HG03520 (cell line): ENCODE data around the gene FAM13A.
"Not testable (repeated sequence)": the region's sequence is repeated elsewhere in the genome, so short reads cannot be mapped to it uniquely, and the experiment has no call there.

ENCODE experiments used
- ATAC-seq: cut with Tn5 transposase; IDR thresholded peaks from one replicate; pipeline ENCODE4 v1.9.1; 2021; ENCODE audit warnings: mild to moderate bottlenecking, moderate library complexity; ENCODE audit not compliant: unreplicated experiment

FAM13A gene

GRCh38 chr4:89000844-89001360 is 56.1 kb downstream of the FAM13A start:
- no peak for ATAC-seq

- ATAC-seq = no peak
These were observed 56.6 kb downstream of the FAM13A start for GRCh38 chr4:89000382-89000781.

- ATAC-seq = no peak
These were observed 57.5 kb downstream of the FAM13A start for GRCh38 chr4:88999392-88999930.

- no peak for ATAC-seq
These were observed 58.1 kb downstream of the FAM13A start for GRCh38 chr4:88998891-88999290.

GRCh38 chr4:88998001-88998400 is 59.0 kb downstream of the FAM13A start:
- no peak for ATAC-seq

- ATAC-seq = no peak
These were observed 61.1 kb downstream of the FAM13A start for GRCh38 chr4:88995874-88996273.

- ATAC-seq = not testable (repeated sequence)
These were observed 61.7 kb downstream of the FAM13A start for GRCh38 chr4:88995257-88995656.

- no peak for ATAC-seq
These were observed 63.7 kb downstream of the FAM13A start for GRCh38 chr4:88993246-88993645.

- no peak for ATAC-seq
These were observed 65.2 kb downstream of the FAM13A start for GRCh38 chr4:88991746-88992145.

GRCh38 chr4:88989990-88990389 is 67.0 kb downstream of the FAM13A start:
- no peak for ATAC-seq

- no peak for ATAC-seq
These were observed 71.8 kb downstream of the FAM13A start for GRCh38 chr4:88985088-88985773.

GRCh38 chr4:88982757-88983156 is 74.2 kb downstream of the FAM13A start:
- ATAC-seq = no peak

- ATAC-seq = peak; percentile 63
These were observed 75.0 kb downstream of the FAM13A start for GRCh38 chr4:88981993-88982392.

- no peak for ATAC-seq
These were observed 75.4 kb downstream of the FAM13A start for GRCh38 chr4:88981556-88981955.

GRCh38 chr4:88979276-88979675 is 77.7 kb downstream of the FAM13A start:
- ATAC-seq = no peak

GRCh38 chr4:88976775-88977035 is 80.3 kb downstream of the FAM13A start:
- no peak for ATAC-seq

- ATAC-seq = no peak
These were observed 80.8 kb downstream of the FAM13A start for GRCh38 chr4:88975958-88976774.

- no peak for ATAC-seq
These were observed 85.4 kb downstream of the FAM13A start for GRCh38 chr4:88971536-88971935.

- ATAC-seq = no peak
These were observed 87.2 kb downstream of the FAM13A start for GRCh38 chr4:88969746-88970145.

GRCh38 chr4:88969271-88969670 is 87.7 kb downstream of the FAM13A start:
- ATAC-seq = no peak

GRCh38 chr4:88967883-88968331 is 89.1 kb downstream of the FAM13A start:
- no peak for ATAC-seq

- no peak for ATAC-seq
These were observed 91.9 kb downstream of the FAM13A start for GRCh38 chr4:88965053-88965452.
